HCT116 (cell line): Measurements from ENCODE around the gene ST3GAL5. TPM values are rescaled to one million over a fixed set of nuclear protein-coding genes. Genes with fewer than 3 reads are reported as not detected.

Experiments used
- ATAC-seq: fragments of 200-7000 bp; cut with Tn5 transposase; 2 replicates; pipeline ENCODE4 v1.9.1; 2020; ENCODE audit warnings: mild to moderate bottlenecking, moderate library complexity
- BruUV-seq: library from RNA; stranded (reverse); fragments of 400-500 nt; replicated peaks from 2 replicates; lab custom pipeline; 2021; lab: Mats Ljungman, UMichigan
- CTCF ChIA-PET: fragments of 300-600 bp; sonication (Branson Sonifier 250); formaldehyde crosslinking; loops from one replicate; lab custom pipeline; 2021; ENCODE audit warnings: antibody characterized with exemption; lab: Charles Lee
- POLR2A ChIA-PET: fragments of 300-600, 350-600 bp; sonication (Branson Sonifier 250); formaldehyde crosslinking; loops from one replicate; lab custom pipeline; 2021; ENCODE audit warnings: antibody characterized with exemption; lab: Charles Lee
- RAD21 ChIA-PET, 2 experiments: fragments of 300-600 bp; sonication (Branson Sonifier 250); formaldehyde crosslinking; loops; one replicate each; lab custom pipeline; 2023; ENCODE audit warnings: low total read pairs in 2 of 2; ENCODE audit not compliant: uncharacterized antibody in 2 of 2, unreplicated experiment in 2 of 2, low non-redundant PET in 1 of 2; lab: Charles Lee
- DNase-seq: peaks from one replicate; pipeline ENCODE4 v3.0.0-alpha.2; 2010; ENCODE audit warnings: low read depth, low spot score
- H2AFZ ChIP-seq: fragments of 200-600 bp; shearing (Covaris generic), sonication (generic); 2 replicates; pipeline ENCODE4 v1.6.1; 2017; ENCODE audit warnings: low read depth, mixed run types, mixed read lengths, antibody characterized with exemption, low read length; ENCODE audit not compliant: poor library complexity, severe bottlenecking
- H3K27ac ChIP-seq: 2 replicates; pipeline ENCODE4 v1.5.1; 2012; ENCODE audit warnings: low read depth, low read length
- H3K27me3 ChIP-seq: fragments of 200-600 bp; sonication (generic); 2 replicates; pipeline ENCODE4 v1.6.1; 2016; ENCODE audit warnings: mixed run types, low read length, mixed read lengths; ENCODE audit not compliant: insufficient read depth
- H3K36me3 ChIP-seq, 2 experiments: fragments of 200-500 bp in 1 of 2; fragments of 200-600 bp in 1 of 2; sonication (Bioruptor generic) in 1 of 2; sonication (generic) in 1 of 2; 2 replicates each; pipeline versions ENCODE4 v1.5.1 to v1.6.1; 2014 to 2016; ENCODE audit warnings: low read length in 2 of 2, inconsistent platforms in 1 of 2, mixed read lengths in 1 of 2, mixed run types in 1 of 2; ENCODE audit not compliant: insufficient read depth in 2 of 2, control insufficient read depth in 1 of 2
- H3K4me1 ChIP-seq, 2 experiments: fragments of 200-600 bp in 1 of 2; sonication (generic) in 1 of 2; 2 replicates each; pipeline versions ENCODE4 v1.5.1 to v1.6.1; 2012 to 2017; ENCODE audit warnings: low read length in 2 of 2, inconsistent platforms in 1 of 2, mild to moderate bottlenecking in 1 of 2, mixed read lengths in 1 of 2, mixed run types in 1 of 2, moderate library complexity in 1 of 2; ENCODE audit not compliant: insufficient read depth in 2 of 2, control insufficient read depth in 1 of 2
- H3K4me2 ChIP-seq: fragments of 200-600 bp; sonication (generic); 2 replicates; pipeline ENCODE4 v1.6.1; 2017; ENCODE audit warnings: mixed run types, low read length, mixed read lengths
- H3K4me3 ChIP-seq, 2 experiments: fragments of 200-600 bp in 1 of 2; sonication (generic) in 1 of 2; replicated peaks in 1 of 2; 2 replicates each; pipeline ENCODE4 v1.5.1; 2011 to 2016; ENCODE audit warnings: low read length in 2 of 2, control low read depth in 1 of 2, low read depth in 1 of 2, mild to moderate bottlenecking in 1 of 2, mixed read lengths in 1 of 2, mixed run types in 1 of 2
- H3K79me2 ChIP-seq: fragments of 200-600 bp; sonication (generic); 2 replicates; pipeline ENCODE4 v1.6.1; 2017; ENCODE audit warnings: mild to moderate bottlenecking, mixed run types, low read length, moderate library complexity, mixed read lengths; ENCODE audit not compliant: insufficient read depth
- H3K9ac ChIP-seq: fragments of 200-600 bp; sonication (generic); 2 replicates; pipeline ENCODE4 v1.6.1; 2016; ENCODE audit warnings: low read length, mixed read lengths
- H3K9me2 ChIP-seq: fragments of 200-600 bp; sonication (generic), shearing (Covaris generic); 2 replicates; pipeline ENCODE4 v1.6.1; 2017; ENCODE audit warnings: mixed run types, mild to moderate bottlenecking, moderate library complexity; ENCODE audit not compliant: insufficient read depth
- H3K9me3 ChIP-seq, 2 experiments: fragments of 200-500 bp in 1 of 2; fragments of 200-600 bp in 1 of 2; sonication (Bioruptor generic) in 1 of 2; sonication (generic) in 1 of 2; 2 replicates each; pipeline ENCODE4 v1.6.1; 2014 to 2017; ENCODE audit warnings: low read length in 2 of 2, mixed read lengths in 2 of 2, inconsistent platforms in 1 of 2, low read depth in 1 of 2, mild to moderate bottlenecking in 1 of 2, mixed run types in 1 of 2, moderate library complexity in 1 of 2; ENCODE audit not compliant: control insufficient read depth in 1 of 2, insufficient read depth in 1 of 2
- H4K20me1 ChIP-seq: fragments of 200-600 bp; sonication (generic), shearing (Covaris generic); 2 replicates; pipeline ENCODE4 v1.6.1; 2017; ENCODE audit warnings: mixed run types, mild to moderate bottlenecking, moderate library complexity; ENCODE audit not compliant: insufficient read depth
- CBX3 ChIP-seq: IDR thresholded peaks from 2 replicates; pipeline ENCODE4 v1.6.1; 2012; ENCODE audit warnings: low read depth
- CTCF ChIP-seq, 3 experiments: fragments of 200-600 bp in 1 of 3; sonication (generic) in 1 of 3; IDR thresholded peaks in 2 of 3; conservative IDR thresholded peaks in 1 of 3; 2 replicates each; pipeline ENCODE4 v1.5.1; 2012 to 2017; ENCODE audit warnings: low read depth in 2 of 3, low read length in 2 of 3, antibody characterized with exemption in 1 of 3, borderline replicate concordance in 1 of 3, control low read depth in 1 of 3, mild to moderate bottlenecking in 1 of 3, mixed read lengths in 1 of 3, mixed run types in 1 of 3, moderate library complexity in 1 of 3; ENCODE audit not compliant: insufficient read depth in 1 of 3
- ELF1 ChIP-seq: IDR thresholded peaks from 2 replicates; pipeline ENCODE4 v1.6.1; 2012; ENCODE audit warnings: low read depth, borderline replicate concordance
- EZH2 ChIP-seq: fragments of 200-600 bp; sonication (generic); IDR thresholded peaks from 2 replicates; pipeline ENCODE4 v1.6.1; 2017; ENCODE audit warnings: antibody characterized with exemption, mixed run types
- EZH2phosphoT487 ChIP-seq: fragments of 200-600 bp; IDR thresholded peaks from 2 replicates; pipeline ENCODE4 v1.6.1; 2018; ENCODE audit warnings: antibody characterized with exemption, borderline replicate concordance
- FOSL1 ChIP-seq: IDR thresholded peaks from 2 replicates; pipeline ENCODE4 v1.6.1; 2012; ENCODE audit warnings: low read depth
- JUND ChIP-seq: IDR thresholded peaks from 2 replicates; pipeline ENCODE4 v1.6.1; 2012
- POLR2A ChIP-seq: IDR thresholded peaks from 2 replicates; pipeline ENCODE4 v1.7.0; 2011; ENCODE audit warnings: borderline replicate concordance; ENCODE audit not compliant: insufficient read depth, insufficient read length; ENCODE audit errors: extremely low read depth
- POLR2AphosphoS5 ChIP-seq: IDR thresholded peaks from 2 replicates; pipeline ENCODE4 v1.6.1; 2011; ENCODE audit warnings: mild to moderate bottlenecking, low read depth, low read length, moderate library complexity
- RAD21 ChIP-seq: IDR thresholded peaks from 2 replicates; pipeline ENCODE4 v1.6.1; 2012; ENCODE audit warnings: low read depth, mild to moderate bottlenecking
- SIN3A ChIP-seq: IDR thresholded peaks from 2 replicates; pipeline ENCODE4 v1.6.1; 2012; ENCODE audit warnings: low read depth
- TCF7L2 ChIP-seq: IDR thresholded peaks from 2 replicates; pipeline ENCODE4 v1.7.0; 2011; ENCODE audit warnings: borderline replicate concordance, inconsistent platforms; ENCODE audit not compliant: insufficient read depth, insufficient read length; ENCODE audit errors: extremely low read depth
- YY1 ChIP-seq: IDR thresholded peaks from 2 replicates; pipeline ENCODE4 v1.6.1; 2011; ENCODE audit warnings: low read length, low read depth, moderate library complexity, mild to moderate bottlenecking; ENCODE audit not compliant: insufficient replicate concordance; ENCODE audit errors: extremely low read depth
- ZFX ChIP-seq: fragments of 450-650 bp; IDR thresholded peaks from 2 replicates; pipeline ENCODE4 v1.6.1; 2017
- ZNF274 ChIP-seq: fragments of 200-500 bp; sonication (Bioruptor generic); IDR thresholded peaks from 2 replicates; pipeline ENCODE4 v1.6.1; 2014; ENCODE audit warnings: mild to moderate bottlenecking, low read depth, low read length, inconsistent platforms
- intact Hi-C: fragments of 100-400 bp; cut with micrococcal nuclease; formaldehyde crosslinking; loops from 2 replicates; pipeline ENCODE4 v1.10.0; 2022
- total RNA-seq: library from RNA; stranded (reverse); gene quantifications from one replicate; pipeline ENCODE4 v1.2.1, GENCODE V29; 2021; ENCODE audit not compliant: unreplicated experiment
- TF ChIP-seq, protein P1 (sequence below): IDR thresholded peaks from 2 replicates; pipeline ENCODE4 v1.6.1; 2012

Gene ST3GAL5
- total RNA-seq, 1 experiment from 2014 or later = 14.8 TPM

DNA sequence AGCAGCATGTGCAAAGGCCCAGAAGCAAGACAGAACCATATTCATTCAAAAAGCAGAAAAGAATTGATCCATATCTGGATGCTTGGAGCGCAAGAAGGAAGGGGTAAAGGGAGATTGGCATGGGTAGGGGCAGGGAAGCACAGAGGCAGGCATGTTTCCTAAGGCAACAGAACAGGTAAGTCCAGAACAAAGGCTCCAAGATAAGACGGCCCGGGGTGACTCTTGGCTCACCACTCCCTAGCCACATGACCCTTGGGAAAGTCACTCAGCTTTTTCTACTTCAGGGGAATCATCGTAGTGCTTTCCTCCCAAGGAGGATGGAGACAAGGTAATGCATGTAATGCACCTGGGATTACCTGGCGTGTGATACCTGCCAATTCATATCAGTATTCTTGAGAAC lies 37.7 kb upstream of the ST3GAL5 start:
- Histone ChIP-seq H3K4me3 (no peak overlapping the region), H3K4me1 (peaks cover under 1 to 5% of the 10 kb centered on the region in 2 experiments; a peak in 2 of 4 replicates), H3K9me3 (no peaks in the 10 kb centered on the region), H3K9me2 (no peaks in the 10 kb centered on the region), H2AFZ (no peak overlapping the region), H3K79me2 (no peaks in the 10 kb centered on the region), H3K4me2 (no peak overlapping the region), H4K20me1 (no peaks in the 10 kb centered on the region), H3K9ac (no peak overlapping the region), H3K36me3 (no peaks in the 10 kb centered on the region), H3K27me3 (no peaks in the 10 kb centered on the region), H3K27ac (no peak overlapping the region)
- POLR2A ChIA-PET = no interaction called here
- no TSS peak for BruUV-seq
- TF ChIP-seq ZFX (no peak), CBX3 (no peak), EZH2 (no peak), ZNF274 (no peak)
- no peak for DNase-seq
- CTCF ChIA-PET = no interaction called here
- RAD21 ChIA-PET = no interaction called here
- ATAC-seq = no peak
- intact Hi-C loops = no loop called here

DNA sequence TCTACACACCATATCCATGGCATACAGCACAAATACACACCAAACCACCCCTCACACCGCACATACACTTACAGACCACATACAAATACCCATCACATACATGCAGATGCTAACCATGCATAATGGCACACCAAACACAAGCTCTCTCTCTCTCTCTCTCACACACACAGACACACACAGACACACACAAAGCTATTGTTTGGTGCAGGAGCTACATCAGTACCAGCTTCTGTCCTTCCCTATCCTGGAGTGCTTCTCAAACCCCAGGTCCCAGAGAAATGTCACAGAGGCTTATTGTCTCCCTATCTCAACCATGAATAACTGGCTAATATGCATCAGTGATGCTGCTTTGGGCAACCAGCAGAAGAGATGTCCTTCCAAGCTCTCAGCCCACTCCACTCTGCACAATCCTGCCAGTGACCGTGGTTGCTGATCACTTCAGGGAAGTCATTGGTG lies 36.5 kb upstream of the ST3GAL5 start:
- H2AFZ ChIP-seq = no peak overlapping the region
- no peak overlapping the region for H3K9ac ChIP-seq
- no peak overlapping the region for H3K27ac ChIP-seq
- ChIA-PET RAD21 (no interaction called here), CTCF (no interaction called here), POLR2A (no interaction called here)
- peaks cover 4 to 5% of the 10 kb centered on the region in 2 experiments; a peak in 2 of 4 replicates for H3K4me1 ChIP-seq
- no peaks in the 10 kb centered on the region for H3K9me2 ChIP-seq
- no peaks in the 10 kb centered on the region for H4K20me1 ChIP-seq
- H3K27me3 ChIP-seq = no peaks in the 10 kb centered on the region
- TF ChIP-seq CTCF (IDR thresholded peaks at IDR 0.05 in 2 of 3, conservative IDR thresholded peaks at IDR 0.05 in 1 of 3; ENCODE audit: borderline replicate concordance in 1 of 3, insufficient read depth in 1 of 3, low read depth in 2 of 3, low read length in 2 of 3) (no peak), JUND (no peak), ELF1 (no peak), TCF7L2 (no peak), RAD21 (no peak), YY1 (no peak), FOSL1 (no peak), CBX3 (no peak), POLR2A (no peak), EZH2 (no peak), POLR2AphosphoS5 (no peak), SIN3A (no peak), EZH2phosphoT487 (no peak)
- TF ChIP-seq, protein P1, sequence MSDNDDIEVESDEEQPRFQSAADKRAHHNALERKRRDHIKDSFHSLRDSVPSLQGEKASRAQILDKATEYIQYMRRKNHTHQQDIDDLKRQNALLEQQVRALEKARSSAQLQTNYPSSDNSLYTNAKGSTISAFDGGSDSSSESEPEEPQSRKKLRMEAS = no peak
- no peak for DNase-seq
- H3K4me3 ChIP-seq = no peak overlapping the region
- no peak overlapping the region for H3K4me2 ChIP-seq
- no peaks in the 10 kb centered on the region for H3K9me3 ChIP-seq
- no peak for ATAC-seq
- BruUV-seq = no TSS peak
- H3K79me2 ChIP-seq = no peaks in the 10 kb centered on the region
- no peaks in the 10 kb centered on the region for H3K36me3 ChIP-seq
- intact Hi-C loops = no loop called here
